Progenitor cell of endocrine pancreas (in vitro differentiated cells): ENCODE results near the gene NRIP3. TPM values are rescaled to one million over a fixed set of nuclear protein-coding genes. Genes with fewer than 3 reads are reported as not detected.

ENCODE experiments used
- DNase-seq: peaks from one replicate; pipeline ENCODE4 v3.0.0; 2021; ENCODE audit warnings: low spot score; ENCODE audit not compliant: unreplicated experiment
- H3K27ac Mint-ChIP-seq: 2 replicates; pipeline ENCODE4 v1.8.0; 2021; ENCODE audit warnings: mild to moderate bottlenecking, moderate library complexity, mixed read lengths
- H3K27me3 Mint-ChIP-seq: 2 replicates; pipeline ENCODE4 v1.8.0; 2021; ENCODE audit warnings: mixed read lengths
- H3K36me3 Mint-ChIP-seq: 2 replicates; pipeline ENCODE4 v1.8.0; 2022; ENCODE audit warnings: mixed read lengths; ENCODE audit not compliant: insufficient read depth
- H3K4me1 Mint-ChIP-seq: 2 replicates; pipeline ENCODE4 v1.8.0; 2021; ENCODE audit warnings: low read depth, mixed read lengths
- H3K4me3 Mint-ChIP-seq: 2 replicates; pipeline ENCODE4 v1.8.0; 2021; ENCODE audit warnings: low read depth, mild to moderate bottlenecking, moderate library complexity, mixed read lengths
- H3K9me3 Mint-ChIP-seq: 2 replicates; pipeline ENCODE4 v1.8.0; 2021; ENCODE audit warnings: low read depth, mixed read lengths
- total RNA-seq: library from RNA; stranded (reverse); gene quantifications from 2 replicates; pipeline ENCODE4 v1.2.1, GENCODE V29; 2021
- TF ChIP-seq, protein P1 (sequence below): fragments of 200-600 bp; sonication (generic); IDR thresholded peaks from one replicate; pipeline ENCODE4 v1.5.0; 2021; ENCODE audit warnings: antibody characterized with exemption, mild to moderate bottlenecking; ENCODE audit not compliant: unreplicated experiment

NRIP3 gene
- total RNA-seq, 1 donor from 2014 or later: 0.65 TPM

- peaks cover 4% of the 10 kb centered on the region for H3K4me1 Mint-ChIP-seq
- peaks cover 21% of the 10 kb centered on the region for H3K36me3 Mint-ChIP-seq
- H3K9me3 Mint-ChIP-seq: peaks cover 6% of the 10 kb centered on the region
- H3K27ac Mint-ChIP-seq: no peak overlapping the region
- no peak overlapping the region for H3K4me3 Mint-ChIP-seq
- TF ChIP-seq, protein P1, sequence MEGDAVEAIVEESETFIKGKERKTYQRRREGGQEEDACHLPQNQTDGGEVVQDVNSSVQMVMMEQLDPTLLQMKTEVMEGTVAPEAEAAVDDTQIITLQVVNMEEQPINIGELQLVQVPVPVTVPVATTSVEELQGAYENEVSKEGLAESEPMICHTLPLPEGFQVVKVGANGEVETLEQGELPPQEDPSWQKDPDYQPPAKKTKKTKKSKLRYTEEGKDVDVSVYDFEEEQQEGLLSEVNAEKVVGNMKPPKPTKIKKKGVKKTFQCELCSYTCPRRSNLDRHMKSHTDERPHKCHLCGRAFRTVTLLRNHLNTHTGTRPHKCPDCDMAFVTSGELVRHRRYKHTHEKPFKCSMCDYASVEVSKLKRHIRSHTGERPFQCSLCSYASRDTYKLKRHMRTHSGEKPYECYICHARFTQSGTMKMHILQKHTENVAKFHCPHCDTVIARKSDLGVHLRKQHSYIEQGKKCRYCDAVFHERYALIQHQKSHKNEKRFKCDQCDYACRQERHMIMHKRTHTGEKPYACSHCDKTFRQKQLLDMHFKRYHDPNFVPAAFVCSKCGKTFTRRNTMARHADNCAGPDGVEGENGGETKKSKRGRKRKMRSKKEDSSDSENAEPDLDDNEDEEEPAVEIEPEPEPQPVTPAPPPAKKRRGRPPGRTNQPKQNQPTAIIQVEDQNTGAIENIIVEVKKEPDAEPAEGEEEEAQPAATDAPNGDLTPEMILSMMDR: no peak
- no peak for DNase-seq
- no peaks in the 10 kb centered on the region for H3K27me3 Mint-ChIP-seq
Observed at GRCh38 chr11:8948886-8949285, 54.9 kb downstream of the NRIP3 start.

GRCh38 chr11:8947230-8947943 lies 56.4 kb downstream of the NRIP3 start:
- TF ChIP-seq, protein P1: no peak
- Mint-ChIP-seq H3K36me3 (peaks cover 20% of the 10 kb centered on the region), H3K4me1 (peaks cover 4% of the 10 kb centered on the region), H3K4me3 (no peak overlapping the region), H3K27me3 (no peaks in the 10 kb centered on the region), H3K9me3 (peaks cover 6% of the 10 kb centered on the region), H3K27ac (no peak overlapping the region)
- DNase-seq: no peak

DNA sequence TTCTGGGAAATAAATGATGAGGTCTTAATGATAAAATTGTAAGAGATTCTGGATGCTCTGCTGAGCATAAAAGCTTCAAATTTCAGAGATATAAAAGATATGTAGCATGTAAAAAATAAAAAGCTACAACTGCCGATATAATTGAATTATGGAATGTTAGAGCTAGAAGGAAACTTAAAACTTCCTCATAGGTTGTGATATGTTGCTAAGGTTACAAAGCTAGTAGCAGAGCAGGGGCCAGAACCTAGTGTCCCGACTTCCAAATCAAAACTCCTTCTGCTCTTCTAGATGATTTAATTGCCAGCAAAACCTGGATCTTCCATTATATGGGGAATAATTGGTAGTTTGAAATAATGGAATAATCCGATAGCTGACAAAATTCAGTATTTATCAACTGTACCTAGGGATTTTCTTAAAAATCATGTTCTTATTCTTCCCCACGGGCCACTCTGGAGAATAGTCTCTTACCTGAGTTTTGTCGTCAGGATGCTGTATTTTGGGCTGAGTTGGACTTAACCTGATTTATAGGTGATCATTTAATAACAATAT lies 61.2 kb downstream of the NRIP3 start, which contains the start of gene ASCL3:
ASCL3 (minus strand) TSS at position 499 of the 549 bp plus-strand sequence. CDS start 4,855 bp downstream, outside the sequence.
- no peak for DNase-seq
- peaks cover 6% of the 10 kb centered on the region for H3K9me3 Mint-ChIP-seq
- no peak within 1 kb of the TSS for H3K27ac Mint-ChIP-seq
- H3K4me1 Mint-ChIP-seq: no peaks in the 10 kb centered on the region
- H3K36me3 Mint-ChIP-seq: peaks cover 11% of the 10 kb centered on the region
- TF ChIP-seq, protein P1: no peak
- H3K27me3 Mint-ChIP-seq: no peaks in the 10 kb centered on the region
- H3K4me3 Mint-ChIP-seq: no peak within 1 kb of the TSS

GRCh38 chr11:8941341-8942103 lies 62.3 kb downstream of the NRIP3 start:
- DNase-seq: no peak
- Mint-ChIP-seq H3K27ac (no peak overlapping the region), H3K27me3 (no peaks in the 10 kb centered on the region), H3K9me3 (peaks cover 6% of the 10 kb centered on the region), H3K4me1 (no peaks in the 10 kb centered on the region), H3K36me3 (peaks cover 4% of the 10 kb centered on the region), H3K4me3 (no peak overlapping the region)
- TF ChIP-seq, protein P1: no peak

DNA sequence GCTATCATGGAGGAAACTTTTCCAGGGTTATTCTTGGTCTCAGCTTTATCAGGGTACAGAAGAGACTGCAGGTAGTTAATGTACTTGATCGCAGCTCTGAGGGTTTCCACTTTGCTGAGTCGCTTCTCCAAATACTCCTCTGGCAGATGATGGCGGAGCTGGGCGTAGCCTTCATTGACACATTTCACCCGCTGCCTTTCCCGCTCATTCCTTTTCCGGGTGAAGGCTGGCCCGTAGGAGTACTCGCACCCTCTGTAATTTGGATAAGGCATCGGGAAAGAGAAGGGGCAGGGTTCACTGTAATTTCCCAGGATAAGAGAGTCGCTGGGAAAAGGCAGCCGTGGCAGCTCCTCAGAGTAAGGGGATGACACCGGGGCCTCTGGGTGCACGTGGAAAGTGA lies 66.1 kb downstream of the NRIP3 start:
- TF ChIP-seq, protein P1: no peak
- H3K4me3 Mint-ChIP-seq: no peak overlapping the region

More for the DNA sequence above, 66.1 kb downstream of the NRIP3 start:
- Mint-ChIP-seq H3K9me3 (no peaks in the 10 kb centered on the region), H3K4me1 (peaks cover 1% of the 10 kb centered on the region), H3K36me3 (no peaks in the 10 kb centered on the region), H3K27ac (no peak overlapping the region), H3K27me3 (peaks cover 7% of the 10 kb centered on the region)
- no peak for DNase-seq
